PC-3 (cell line): ENCODE data around the gene CASP8.

ENCODE experiments used
- EZH2 ChIP-seq: fragments of 300-600 bp; sonication (generic); IDR thresholded peaks from one replicate; pipeline ENCODE4 v1.6.1; 2017; ENCODE audit warnings: antibody characterized with exemption, mild to moderate bottlenecking, low read length; ENCODE audit not compliant: unreplicated experiment
- EZH2phosphoT487 ChIP-seq: fragments of 300-600 bp; sonication (generic); IDR thresholded peaks from 2 replicates; pipeline ENCODE4 v1.6.1; 2018; ENCODE audit warnings: mild to moderate bottlenecking, antibody characterized with exemption, low read length, borderline replicate concordance
- TF ChIP-seq, protein P1 (sequence below): fragments of 300-600 bp; sonication (generic); conservative IDR thresholded peaks from 2 replicates; pipeline ENCODE4 v1.5.1; 2017; ENCODE audit warnings: antibody characterized with exemption, low read depth, mild to moderate bottlenecking, low read length

DNA sequence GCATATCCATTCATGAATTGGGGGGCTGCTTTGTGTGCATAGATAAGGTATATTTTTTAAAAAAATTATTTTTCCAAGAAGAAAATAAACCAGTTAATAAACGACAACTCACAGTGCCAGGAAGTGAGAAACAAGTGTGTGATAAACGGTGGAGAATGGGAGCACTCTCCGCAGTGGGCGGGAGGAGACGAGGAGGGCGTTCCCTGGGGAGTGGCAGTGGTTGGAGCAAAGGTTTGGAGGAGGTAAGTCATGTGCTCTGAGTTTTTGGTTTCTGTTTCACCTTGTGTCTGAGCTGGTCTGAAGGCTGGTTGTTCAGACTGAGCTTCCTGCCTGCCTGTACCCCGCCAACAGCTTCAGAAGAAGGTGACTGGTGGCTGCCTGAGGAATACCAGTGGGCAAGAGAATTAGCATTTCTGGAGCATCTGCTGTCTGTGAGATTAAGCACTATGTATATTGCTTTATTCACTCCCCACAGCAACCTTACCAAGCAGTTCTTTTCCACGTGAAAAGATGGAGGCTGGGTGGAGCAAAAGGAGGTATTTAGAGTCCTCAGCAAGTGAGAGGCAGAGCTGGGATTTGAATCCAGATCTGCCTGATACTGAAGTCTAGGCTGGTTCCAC is 27.0 kb upstream of the CASP8 start:
- TF ChIP-seq, protein P1, sequence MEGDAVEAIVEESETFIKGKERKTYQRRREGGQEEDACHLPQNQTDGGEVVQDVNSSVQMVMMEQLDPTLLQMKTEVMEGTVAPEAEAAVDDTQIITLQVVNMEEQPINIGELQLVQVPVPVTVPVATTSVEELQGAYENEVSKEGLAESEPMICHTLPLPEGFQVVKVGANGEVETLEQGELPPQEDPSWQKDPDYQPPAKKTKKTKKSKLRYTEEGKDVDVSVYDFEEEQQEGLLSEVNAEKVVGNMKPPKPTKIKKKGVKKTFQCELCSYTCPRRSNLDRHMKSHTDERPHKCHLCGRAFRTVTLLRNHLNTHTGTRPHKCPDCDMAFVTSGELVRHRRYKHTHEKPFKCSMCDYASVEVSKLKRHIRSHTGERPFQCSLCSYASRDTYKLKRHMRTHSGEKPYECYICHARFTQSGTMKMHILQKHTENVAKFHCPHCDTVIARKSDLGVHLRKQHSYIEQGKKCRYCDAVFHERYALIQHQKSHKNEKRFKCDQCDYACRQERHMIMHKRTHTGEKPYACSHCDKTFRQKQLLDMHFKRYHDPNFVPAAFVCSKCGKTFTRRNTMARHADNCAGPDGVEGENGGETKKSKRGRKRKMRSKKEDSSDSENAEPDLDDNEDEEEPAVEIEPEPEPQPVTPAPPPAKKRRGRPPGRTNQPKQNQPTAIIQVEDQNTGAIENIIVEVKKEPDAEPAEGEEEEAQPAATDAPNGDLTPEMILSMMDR: no peak
- TF ChIP-seq EZH2 (no peak), EZH2phosphoT487 (no peak)
